Erythroblast (primary cell): Measurements from ENCODE around the gene KRTAP19-3.

Experiments used
- GATA1 ChIP-seq: IDR thresholded peaks from 2 replicates; pipeline ENCODE4 v1.6.1; 2011; ENCODE audit warnings: low read depth, mild to moderate bottlenecking, control low read depth, low read length, moderate library complexity
- POLR2A ChIP-seq: IDR thresholded peaks from 2 replicates; pipeline ENCODE4 v1.6.1; 2011; ENCODE audit warnings: mild to moderate bottlenecking, low read length

DNA sequence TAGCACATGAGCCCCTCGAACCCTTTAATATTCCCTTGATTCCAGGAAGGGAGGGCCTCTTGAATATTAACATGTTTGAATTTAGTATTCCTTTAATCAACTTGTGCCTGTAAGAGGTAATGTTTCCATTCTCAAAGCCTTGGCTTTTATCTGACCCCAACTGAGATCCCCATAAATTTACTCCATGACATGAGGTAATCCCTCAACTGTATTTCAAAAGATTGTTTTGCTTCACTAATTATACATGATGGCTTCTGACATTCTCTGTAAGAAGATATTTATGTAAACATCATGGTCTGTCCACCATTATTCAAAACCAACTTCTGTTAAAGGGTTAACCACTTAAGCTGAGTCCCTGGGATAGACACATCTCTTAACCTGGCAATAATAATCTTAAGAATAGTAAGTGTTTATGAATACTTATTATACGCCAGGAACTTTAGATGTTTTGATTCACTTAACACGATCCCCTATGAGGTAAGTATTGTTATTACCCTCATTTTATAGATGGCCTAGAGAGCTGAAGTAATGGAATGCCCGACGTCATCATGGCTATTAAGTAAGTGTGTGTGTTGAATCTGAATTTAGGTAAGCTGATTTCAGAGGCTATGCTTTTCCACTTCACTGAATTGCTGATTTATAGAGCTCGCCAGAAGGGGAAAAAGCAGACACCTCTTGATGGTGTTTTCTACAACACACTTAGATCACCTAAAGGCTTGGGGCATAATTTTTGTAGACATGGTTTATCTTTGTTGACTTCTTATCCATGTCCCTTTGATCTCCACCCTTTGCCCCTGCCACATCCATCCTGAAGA lies 22.7 kb downstream of the KRTAP19-3 start:
- TF ChIP-seq POLR2A (no peak), GATA1 (no peak)
